ENCODE results near the gene CACNB3.
"Not testable (repeated sequence)": the region's sequence is repeated elsewhere in the genome, so short reads cannot be mapped to it uniquely, and the experiment has no call there.

The CACNB3 gene

GRCh38 chr12:48857278-48857994, 39.1 kb downstream of the CACNB3 start:
- DNase-seq = no peak

DNA sequence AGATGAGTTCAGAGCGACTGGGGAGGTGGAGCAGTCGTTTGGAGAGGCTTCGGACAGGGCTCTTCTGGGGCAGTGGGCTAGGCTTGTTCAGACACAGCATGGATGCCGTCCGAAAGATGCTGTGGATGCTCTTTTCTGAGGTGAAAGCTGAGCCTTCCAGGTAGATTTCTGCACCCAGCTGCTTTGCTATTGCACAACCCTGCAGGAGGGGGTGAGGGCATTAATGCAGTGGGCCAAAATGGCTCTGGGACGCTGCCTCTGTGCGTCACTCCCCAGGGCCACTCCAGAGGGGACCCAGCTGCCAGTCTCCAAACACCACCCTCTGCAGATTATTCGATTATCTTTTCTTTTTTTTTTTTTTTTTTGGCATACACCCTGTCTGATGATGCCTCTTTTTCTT, 39.7 kb downstream of the CACNB3 start:
- no peak for DNase-seq

GRCh38 chr12:48859607-48860006, 41.3 kb downstream of the CACNB3 start:
- no peak for DNase-seq

DNA sequence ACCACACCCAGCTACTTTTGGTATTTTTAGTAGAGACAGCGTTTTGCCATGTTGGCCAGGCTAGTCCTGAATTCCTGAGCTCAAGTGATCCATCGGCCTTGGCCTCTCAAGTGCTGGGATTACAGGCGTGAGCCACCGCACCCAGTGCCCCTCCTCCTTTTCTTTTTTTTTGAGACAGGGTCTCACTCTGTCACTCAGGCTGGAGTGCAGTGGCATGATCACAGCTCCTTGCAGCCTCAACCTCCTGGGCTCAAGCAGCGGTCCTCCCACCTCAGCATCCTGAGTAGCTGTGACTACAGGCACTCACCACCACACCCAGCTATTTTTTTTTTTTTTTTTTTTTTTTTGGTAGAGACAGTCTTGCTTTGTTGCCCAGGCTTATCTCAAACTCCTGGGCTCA, 41.9 kb downstream of the CACNB3 start:
- not testable (repeated sequence) for DNase-seq

- DNase-seq = no peak
These were observed 42.8 kb downstream of the CACNB3 start for GRCh38 chr12:48861111-48861510.

DNA sequence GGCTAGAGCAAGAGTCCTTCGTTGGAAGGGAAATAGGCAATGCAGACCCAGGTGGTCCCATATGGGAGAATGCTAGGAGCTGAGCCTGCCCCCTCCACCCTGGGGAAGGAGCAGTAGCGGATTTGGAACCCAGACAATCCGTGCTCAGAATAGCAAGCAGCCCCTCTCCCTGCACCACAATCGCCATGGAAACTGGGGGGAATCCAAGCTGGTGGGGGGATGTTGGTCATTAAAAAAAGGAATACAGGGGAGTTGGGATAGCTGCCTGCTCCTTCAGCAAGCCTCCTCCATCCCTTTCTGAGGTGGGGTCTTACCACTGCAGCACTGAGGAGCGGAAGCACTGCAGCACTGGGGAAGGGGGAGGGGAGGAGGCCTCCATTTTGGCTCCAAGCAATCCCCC, 44.5 kb downstream of the CACNB3 start:
- DNase-seq = no peak

DNA sequence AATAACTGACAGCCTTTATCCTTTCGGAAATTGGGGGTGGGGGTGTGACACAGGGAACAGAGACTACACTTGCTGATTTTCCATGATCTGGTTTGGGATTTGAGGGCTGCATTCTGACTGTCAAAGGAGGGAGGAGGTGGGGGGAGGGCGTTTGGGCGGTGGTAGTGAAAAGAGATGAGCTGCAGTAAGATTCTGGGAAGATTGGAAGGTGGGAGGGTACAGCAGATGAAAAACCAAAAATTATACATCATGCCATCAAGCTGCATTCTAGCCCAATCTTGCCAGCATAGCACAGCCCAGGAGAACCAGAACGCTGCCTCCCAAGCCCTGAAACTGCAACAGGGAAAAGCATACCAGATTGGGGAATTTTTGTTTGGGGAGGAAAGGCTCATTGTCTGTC, 45.0 kb downstream of the CACNB3 start:
- no peak for DNase-seq

GRCh38 chr12:48865281-48866051, 47.2 kb downstream of the CACNB3 start, which contains the start of gene RND1:
RND1 (minus strand) TSS chr12:48865870; CDS start chr12:48865767, 103 bp downstream.
- DNase-seq = peak; percentile 86

GRCh38 chr12:48866052-48866711, 47.9 kb downstream of the CACNB3 start:
- no peak for DNase-seq

GRCh38 chr12:48868451-48868850, 50.2 kb downstream of the CACNB3 start:
- no peak for DNase-seq

DNA sequence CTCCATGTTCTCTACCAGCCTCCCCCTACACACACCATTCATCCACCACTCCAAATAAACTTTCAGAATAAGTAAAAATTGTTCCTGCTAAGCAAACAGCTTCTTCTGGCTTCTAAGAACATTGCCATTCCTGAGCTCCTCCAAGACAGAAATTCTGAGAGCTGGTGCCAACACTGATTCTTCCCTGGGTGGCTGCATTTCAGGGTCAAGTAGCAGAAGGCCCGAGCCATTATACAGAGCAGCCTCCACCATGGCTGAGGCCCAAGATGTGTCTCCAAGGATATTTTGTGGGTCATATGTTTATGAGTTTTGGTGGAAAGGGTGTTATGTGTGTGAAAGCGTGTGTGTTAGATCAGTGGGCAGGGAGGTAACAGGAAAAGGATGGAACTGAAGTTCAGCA, 50.9 kb downstream of the CACNB3 start:
- no peak for DNase-seq

DNA sequence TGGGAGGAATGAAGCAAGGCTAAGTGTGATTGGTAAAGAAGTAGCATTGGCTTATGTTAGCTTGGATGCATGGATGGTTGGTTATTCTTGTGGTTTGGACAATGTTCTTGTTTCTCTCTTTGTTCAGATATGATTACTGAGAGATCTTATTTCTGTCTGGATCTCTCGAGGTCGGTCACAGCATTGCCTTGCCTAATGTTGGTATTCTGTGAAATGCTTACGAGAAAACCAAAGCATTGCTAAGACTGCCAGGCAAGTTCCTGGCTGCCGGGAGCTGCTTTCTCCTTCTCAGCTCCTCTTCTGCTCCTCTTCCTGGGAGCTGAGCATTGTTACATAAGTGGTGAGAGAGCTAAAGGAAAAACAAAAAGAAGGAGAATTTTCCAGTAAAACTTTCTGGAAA, 54.8 kb downstream of the CACNB3 start:
- no peak for DNase-seq

- not testable (repeated sequence) for DNase-seq
These were observed 55.2 kb downstream of the CACNB3 start for GRCh38 chr12:48873534-48873933.

DNA sequence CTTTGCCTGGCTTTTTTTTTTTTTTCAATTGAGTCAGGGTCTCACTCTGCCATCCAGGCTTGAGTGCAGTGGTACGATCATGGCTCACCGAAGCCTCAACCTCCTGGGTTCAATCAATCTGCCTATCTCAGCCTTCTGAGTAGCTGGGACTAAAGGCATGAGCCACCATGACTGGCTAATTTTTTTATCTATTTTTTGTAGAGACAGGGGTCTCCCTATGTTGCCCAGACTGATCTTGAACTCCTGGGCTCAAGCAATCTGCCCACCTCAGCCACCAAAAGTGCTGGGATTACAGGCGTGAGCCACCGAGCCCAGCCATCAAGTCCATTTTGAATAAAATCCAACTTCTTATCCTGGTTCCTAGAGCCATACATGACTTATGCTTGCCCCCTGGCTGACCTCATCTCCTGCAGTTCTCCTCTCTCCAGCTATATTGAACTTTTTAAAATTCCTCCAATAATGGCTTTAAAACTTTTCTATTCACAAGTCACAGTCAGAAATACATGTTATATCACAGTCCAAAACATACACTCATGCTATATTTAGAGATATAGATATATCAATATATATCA, 57.7 kb downstream of the CACNB3 start:
- DNase-seq = no peak

Data from amniotic stem cell (primary cell).